Mesothelial cell of epicardium (in vitro differentiated cells): ENCODE data around the gene EPS8. TPM values are rescaled to one million over a fixed set of nuclear protein-coding genes. Genes with fewer than 3 reads are reported as not detected.

ENCODE experiments used
- DNase-seq, 2 experiments: peaks; one replicate each; pipeline ENCODE4 v3.0.0; 2021; ENCODE audit warnings: low spot score in 2 of 2; ENCODE audit not compliant: unreplicated experiment in 2 of 2
- H3K27ac Mint-ChIP-seq: 2 replicates; pipeline ENCODE4 v1.8.0; 2021; ENCODE audit warnings: mixed read lengths
- H3K27me3 Mint-ChIP-seq: 2 replicates; pipeline ENCODE4 v1.8.0; 2021; ENCODE audit warnings: low read depth, mixed read lengths
- H3K36me3 Mint-ChIP-seq: 2 replicates; pipeline ENCODE4 v1.8.0; 2021; ENCODE audit warnings: mixed read lengths
- H3K4me1 Mint-ChIP-seq: 2 replicates; pipeline ENCODE4 v1.8.0; 2021; ENCODE audit warnings: mixed read lengths
- H3K4me3 Mint-ChIP-seq: 2 replicates; pipeline ENCODE4 v1.8.0; 2021; ENCODE audit warnings: mild to moderate bottlenecking, moderate library complexity, mixed read lengths
- H3K9me3 Mint-ChIP-seq: 2 replicates; pipeline ENCODE4 v1.8.0; 2021; ENCODE audit warnings: mixed read lengths
- CTCF ChIP-seq: fragments of 200-600 bp; sonication (generic); IDR thresholded peaks from one replicate; pipeline ENCODE4 v1.5.0; 2021; ENCODE audit warnings: antibody characterized with exemption; ENCODE audit not compliant: unreplicated experiment
- total RNA-seq: library from RNA; stranded (reverse); gene quantifications from 3 replicates; pipeline ENCODE4 v1.2.1, GENCODE V29; 2021

The EPS8 gene
- total RNA-seq, 1 donor from 2014 or later = 24.8 TPM

- no peak overlapping the region for H3K4me3 Mint-ChIP-seq
- H3K27me3 Mint-ChIP-seq = no peaks in the 10 kb centered on the region
- H3K36me3 Mint-ChIP-seq = no peaks in the 10 kb centered on the region
- no peak overlapping the region for H3K27ac Mint-ChIP-seq
- H3K4me1 Mint-ChIP-seq = peaks cover 4% of the 10 kb centered on the region
- TF ChIP-seq CTCF = no peak
- no peaks in the 10 kb centered on the region for H3K9me3 Mint-ChIP-seq
- no peak for DNase-seq
Measured at GRCh38 chr12:15677726-15678201, 111.4 kb downstream of the EPS8 start.

DNA sequence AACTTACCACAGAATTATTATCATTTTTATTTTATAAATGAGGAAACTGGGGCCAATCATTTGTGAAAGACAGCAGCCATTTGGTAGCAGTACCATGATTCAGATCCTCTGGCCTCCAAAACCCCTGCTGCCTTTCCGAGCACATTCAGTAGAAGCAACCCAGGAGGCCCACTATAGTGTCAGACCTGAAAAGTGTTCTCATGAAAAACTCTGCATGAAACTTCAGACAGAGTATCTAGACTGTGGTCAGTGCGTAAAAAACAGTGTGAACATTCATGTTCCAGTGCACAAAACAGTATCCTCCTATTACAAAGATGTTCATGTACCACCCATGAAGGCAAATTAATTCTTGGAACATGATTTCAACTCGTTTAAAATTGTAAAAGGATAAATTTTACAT is 112.0 kb downstream of the EPS8 start:
- Mint-ChIP-seq H3K27me3 (no peaks in the 10 kb centered on the region), H3K36me3 (no peaks in the 10 kb centered on the region), H3K4me1 (peaks cover 4% of the 10 kb centered on the region), H3K27ac (no peak overlapping the region), H3K9me3 (no peaks in the 10 kb centered on the region), H3K4me3 (no peak overlapping the region)
- TF ChIP-seq CTCF = no peak
- DNase-seq = no peak

GRCh38 chr12:15672671-15673270 is 116.4 kb downstream of the EPS8 start:
- no peaks in the 10 kb centered on the region for H3K36me3 Mint-ChIP-seq
- H3K27me3 Mint-ChIP-seq = no peaks in the 10 kb centered on the region
- H3K27ac Mint-ChIP-seq = no peak overlapping the region
- no peak for TF ChIP-seq CTCF
- DNase-seq = no peak
- no peak overlapping the region for H3K4me3 Mint-ChIP-seq
- H3K4me1 Mint-ChIP-seq = no peaks in the 10 kb centered on the region
- no peaks in the 10 kb centered on the region for H3K9me3 Mint-ChIP-seq

DNA sequence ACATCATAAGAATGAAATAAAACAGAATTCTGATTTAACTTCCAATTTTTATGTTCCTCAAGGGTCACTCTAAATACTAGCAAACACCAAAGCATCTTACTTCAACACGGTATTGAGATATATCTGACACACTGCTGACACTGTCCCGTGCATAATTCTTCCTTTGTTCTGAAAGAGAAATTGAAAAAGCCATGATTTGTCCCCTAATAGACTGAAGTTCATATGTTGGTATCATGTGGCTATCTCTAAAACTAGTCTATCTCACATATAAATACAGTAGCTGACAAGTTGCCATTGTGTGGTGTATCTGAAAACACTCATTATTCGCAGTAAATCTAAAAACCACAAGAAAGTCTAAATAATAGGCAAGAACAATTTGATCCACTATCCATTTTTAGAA is 118.4 kb downstream of the EPS8 start:
- no peak for TF ChIP-seq CTCF
- DNase-seq = no peak
- Mint-ChIP-seq H3K36me3 (no peaks in the 10 kb centered on the region), H3K4me1 (no peaks in the 10 kb centered on the region), H3K4me3 (no peak overlapping the region), H3K27ac (no peak overlapping the region), H3K9me3 (no peaks in the 10 kb centered on the region), H3K27me3 (no peaks in the 10 kb centered on the region)

DNA sequence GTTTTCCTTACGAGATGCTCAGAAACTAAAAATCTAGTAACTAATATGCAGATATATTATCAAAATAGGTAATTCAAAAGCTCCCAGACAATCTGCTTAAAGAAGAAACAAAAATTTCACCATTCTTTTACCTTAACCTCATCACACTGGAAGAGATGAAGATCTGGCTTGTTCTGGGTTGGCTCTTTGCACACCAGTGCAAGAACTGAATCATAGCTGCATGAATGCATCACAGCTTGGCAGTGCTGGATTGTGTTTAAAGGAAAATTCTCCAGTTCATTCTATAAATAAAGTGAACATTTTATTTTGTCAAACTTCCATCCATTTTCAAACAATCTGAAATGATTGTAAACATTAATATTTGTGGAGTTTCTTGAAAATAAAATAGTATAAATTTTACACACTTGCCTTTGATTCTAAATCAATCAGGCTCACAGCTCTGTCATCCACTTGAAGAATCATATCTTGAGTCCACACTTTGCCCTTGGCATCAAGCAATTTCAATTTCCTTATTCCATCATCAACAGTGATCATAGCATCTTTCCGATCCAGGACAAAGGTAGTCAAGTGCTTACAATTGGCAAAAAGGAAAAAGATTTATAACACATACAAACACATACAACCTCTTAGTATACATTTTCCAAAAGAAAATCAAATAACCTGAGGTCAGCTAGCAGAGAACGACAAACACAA is 119.8 kb downstream of the EPS8 start:
- no peaks in the 10 kb centered on the region for H3K9me3 Mint-ChIP-seq
- peaks cover 2% of the 10 kb centered on the region for H3K36me3 Mint-ChIP-seq
- DNase-seq = no peak
- no peak overlapping the region for H3K27ac Mint-ChIP-seq
- no peak for TF ChIP-seq CTCF
- no peaks in the 10 kb centered on the region for H3K4me1 Mint-ChIP-seq
- H3K27me3 Mint-ChIP-seq = no peaks in the 10 kb centered on the region
- no peak overlapping the region for H3K4me3 Mint-ChIP-seq
